SK-N-SH treated with all-trans-retinoic acid at 6 μM for 48 hours (cell line): Measurements from ENCODE around the gene GAST.

ENCODE experiments used
- ATAC-seq: fragments of 200-7000 bp; cut with Tn5 transposase; 3 replicates; pipeline ENCODE4 v1.9.1; 2020; ENCODE audit warnings: mild to moderate bottlenecking, moderate library complexity
- ARNTL ChIP-seq: fragments of 450-650 bp; formaldehyde crosslinking; IDR thresholded peaks from 2 replicates; pipeline ENCODE4 v1.5.0; 2020; ENCODE audit warnings: low read depth, mild to moderate bottlenecking, moderate library complexity, borderline replicate concordance
- BACH2 ChIP-seq: fragments of 250-450 bp; sonication (Bioruptor Pico); IDR thresholded peaks from 2 replicates; pipeline ENCODE4 v1.9.0; 2021; ENCODE audit warnings: mild to moderate bottlenecking, borderline replicate concordance
- CREB5 ChIP-seq: fragments of 250-450 bp; sonication (Bioruptor Pico); IDR thresholded peaks from 2 replicates; pipeline ENCODE4 v1.5.1; 2020; ENCODE audit warnings: low read depth, mild to moderate bottlenecking, moderate library complexity
- CSDC2 ChIP-seq: fragments of 250-450 bp; sonication (Bioruptor Pico); IDR thresholded peaks from 2 replicates; pipeline ENCODE4 v1.5.0; 2020; ENCODE audit warnings: mild to moderate bottlenecking, moderate library complexity
- CSRNP3 ChIP-seq: fragments of 250-450 bp; sonication (Bioruptor Pico); IDR thresholded peaks from 2 replicates; pipeline ENCODE4 v1.5.1; 2021; ENCODE audit warnings: mild to moderate bottlenecking, moderate library complexity
- GLIS3 ChIP-seq: fragments of 250-450 bp; sonication (Bioruptor Pico); IDR thresholded peaks from 2 replicates; pipeline ENCODE4 v1.5.0; 2020; ENCODE audit warnings: mild to moderate bottlenecking, moderate library complexity
- ISL1 ChIP-seq: fragments of 250-450 bp; sonication (Bioruptor Pico); IDR thresholded peaks from 2 replicates; pipeline ENCODE4 v2.1.2; 2022; ENCODE audit warnings: mild to moderate bottlenecking, moderate library complexity
- OSR1 ChIP-seq: fragments of 250-450 bp; sonication (Bioruptor Pico); IDR thresholded peaks from 2 replicates; pipeline ENCODE4 v1.8.0; 2022; ENCODE audit warnings: moderate library complexity, mild to moderate bottlenecking, inconsistent platforms
- POU6F1 ChIP-seq: fragments of 250-450 bp; sonication (Bioruptor Pico); IDR thresholded peaks from 2 replicates; pipeline ENCODE4 v1.8.0; 2021; ENCODE audit warnings: low read depth, mild to moderate bottlenecking, moderate library complexity, borderline replicate concordance
- PPARA ChIP-seq: fragments of 250-450 bp; sonication (Bioruptor Pico); IDR thresholded peaks from 2 replicates; pipeline ENCODE4 v1.5.0; 2020; ENCODE audit warnings: mild to moderate bottlenecking, borderline replicate concordance
- RARB ChIP-seq: fragments of 250-450 bp; sonication (Bioruptor Pico); IDR thresholded peaks from 2 replicates; pipeline ENCODE4 v1.8.0; 2021; ENCODE audit warnings: mild to moderate bottlenecking, moderate library complexity
- TCF4 ChIP-seq: fragments of 250-450 bp; sonication (Bioruptor Pico); IDR thresholded peaks from 2 replicates; pipeline ENCODE4 v1.8.0; 2021; ENCODE audit warnings: mild to moderate bottlenecking, moderate library complexity, borderline replicate concordance
- TOX ChIP-seq: fragments of 250-450 bp; sonication (Bioruptor Pico); IDR thresholded peaks from 2 replicates; pipeline ENCODE4 v1.8.0; 2021; ENCODE audit warnings: mild to moderate bottlenecking, moderate library complexity, borderline replicate concordance
- TSHZ2 ChIP-seq: fragments of 250-450 bp; sonication (Bioruptor Pico); IDR thresholded peaks from 2 replicates; pipeline ENCODE4 v1.5.0; 2020; ENCODE audit warnings: mild to moderate bottlenecking, moderate library complexity
- ZC3H10 ChIP-seq: fragments of 250-450 bp; sonication (Bioruptor Pico); IDR thresholded peaks from 2 replicates; pipeline ENCODE4 v1.5.1; 2021; ENCODE audit warnings: mild to moderate bottlenecking, moderate library complexity
- ZFP3 ChIP-seq: fragments of 250-450 bp; sonication (Bioruptor Pico); IDR thresholded peaks from 2 replicates; pipeline ENCODE4 v1.5.0; 2020; ENCODE audit warnings: mild to moderate bottlenecking, moderate library complexity
- ZFP30 ChIP-seq: fragments of 450-650 bp; formaldehyde crosslinking; IDR thresholded peaks from 2 replicates; pipeline ENCODE4 v1.5.0; 2022; ENCODE audit warnings: mild to moderate bottlenecking, moderate library complexity
- ZNF565 ChIP-seq: fragments of 450-650 bp; formaldehyde crosslinking; conservative IDR thresholded peaks from 2 replicates; pipeline ENCODE4 v1.5.0; 2020; ENCODE audit warnings: low read depth, mild to moderate bottlenecking, moderate library complexity
- ZNF70 ChIP-seq: fragments of 450-650 bp; formaldehyde crosslinking; IDR thresholded peaks from 2 replicates; pipeline ENCODE4 v1.5.0; 2020; ENCODE audit warnings: mild to moderate bottlenecking, moderate library complexity
- ZNF8 ChIP-seq: fragments of 450-650 bp; formaldehyde crosslinking; IDR thresholded peaks from 2 replicates; pipeline ENCODE4 v1.5.0; 2020; ENCODE audit warnings: mild to moderate bottlenecking, moderate library complexity

GAST gene

GRCh38 chr17:41725134-41725533 is 13.0 kb downstream of the GAST start:
- no peak for ATAC-seq
- no peak for TF ChIP-seq OSR1 (CRISPR knock-in tag)
- TF ChIP-seq PPARA (CRISPR knock-in tag): no peak
- no peak for TF ChIP-seq CSDC2 (CRISPR knock-in tag)
- no peak for TF ChIP-seq ZNF8 (CRISPR knock-in tag)
- TF ChIP-seq RARB (CRISPR knock-in tag): no peak
- no peak for TF ChIP-seq CREB5 (CRISPR knock-in tag)
- TF ChIP-seq GLIS3 (CRISPR knock-in tag): no peak
- TF ChIP-seq TCF4: no peak
- no peak for TF ChIP-seq TSHZ2 (CRISPR knock-in tag)
- no peak for TF ChIP-seq ARNTL (CRISPR knock-in tag)
- TF ChIP-seq ZNF565: no peak
- no peak for TF ChIP-seq ZC3H10
- TF ChIP-seq BACH2 (CRISPR knock-in tag): no peak
- no peak for TF ChIP-seq TOX (CRISPR knock-in tag)
- TF ChIP-seq ZNF70 (CRISPR knock-in tag): no peak
- TF ChIP-seq ISL1: no peak
- TF ChIP-seq ZFP3: no peak

- no peak for ATAC-seq
- TF ChIP-seq ZNF565 (no peak), TCF4 (no peak), ZFP30 (CRISPR knock-in tag) (no peak), BACH2 (CRISPR knock-in tag) (no peak), POU6F1 (CRISPR knock-in tag) (no peak), ARNTL (CRISPR knock-in tag) (no peak), ZC3H10 (no peak), TSHZ2 (CRISPR knock-in tag) (no peak), RARB (CRISPR knock-in tag) (no peak), ZFP3 (no peak), CSRNP3 (CRISPR knock-in tag) (no peak), GLIS3 (CRISPR knock-in tag) (no peak), ZNF8 (CRISPR knock-in tag) (no peak), CSDC2 (CRISPR knock-in tag) (no peak), CREB5 (CRISPR knock-in tag) (no peak), OSR1 (CRISPR knock-in tag) (no peak), ISL1 (no peak)
Observed at GRCh38 chr17:41728056-41728455, 15.9 kb downstream of the GAST start.
